ENCODE data around the gene ACBD4.

DNA sequence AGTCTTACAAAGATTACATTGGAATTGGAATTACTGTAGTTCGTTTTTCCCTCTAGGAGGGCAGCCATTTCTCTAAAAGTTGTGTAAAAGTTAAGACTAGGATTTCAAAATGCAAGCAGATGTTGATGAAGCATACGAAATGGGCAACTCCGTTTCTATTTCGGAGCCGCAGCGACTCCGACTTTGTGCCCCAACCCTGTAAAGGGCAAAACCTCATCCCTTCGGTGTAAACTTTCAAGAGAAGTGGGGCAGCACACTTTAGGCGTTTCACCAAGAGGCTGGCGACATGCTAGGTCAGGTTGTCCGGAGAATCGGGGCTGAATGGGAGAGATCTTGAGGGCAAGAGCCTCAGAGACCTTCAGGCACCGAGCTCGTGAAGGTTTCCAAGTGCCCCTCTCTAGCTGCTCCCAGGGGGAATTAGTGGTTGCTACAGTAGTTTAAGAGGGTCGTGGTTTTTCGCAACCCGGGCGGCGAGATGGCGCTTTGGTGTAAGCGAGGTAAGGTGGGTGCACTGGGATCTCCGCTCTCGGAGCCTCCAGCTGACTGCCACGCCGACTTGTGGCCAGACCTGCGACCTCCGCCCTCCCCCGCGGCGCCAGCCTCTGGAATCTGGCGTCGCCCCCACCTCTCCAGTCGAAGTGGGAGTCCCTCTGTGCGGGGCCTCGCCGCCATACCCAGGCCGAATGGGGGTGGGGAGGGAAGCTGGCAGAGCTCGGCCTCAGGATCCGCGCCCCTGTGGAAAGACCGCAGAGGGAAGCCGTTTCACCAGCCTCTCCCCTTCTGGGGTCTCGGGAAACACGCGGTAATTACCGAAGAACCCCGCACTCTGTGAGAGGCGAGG lies 25.2 kb downstream of the ACBD4 start:
- TF ChIP-seq, protein P1, sequence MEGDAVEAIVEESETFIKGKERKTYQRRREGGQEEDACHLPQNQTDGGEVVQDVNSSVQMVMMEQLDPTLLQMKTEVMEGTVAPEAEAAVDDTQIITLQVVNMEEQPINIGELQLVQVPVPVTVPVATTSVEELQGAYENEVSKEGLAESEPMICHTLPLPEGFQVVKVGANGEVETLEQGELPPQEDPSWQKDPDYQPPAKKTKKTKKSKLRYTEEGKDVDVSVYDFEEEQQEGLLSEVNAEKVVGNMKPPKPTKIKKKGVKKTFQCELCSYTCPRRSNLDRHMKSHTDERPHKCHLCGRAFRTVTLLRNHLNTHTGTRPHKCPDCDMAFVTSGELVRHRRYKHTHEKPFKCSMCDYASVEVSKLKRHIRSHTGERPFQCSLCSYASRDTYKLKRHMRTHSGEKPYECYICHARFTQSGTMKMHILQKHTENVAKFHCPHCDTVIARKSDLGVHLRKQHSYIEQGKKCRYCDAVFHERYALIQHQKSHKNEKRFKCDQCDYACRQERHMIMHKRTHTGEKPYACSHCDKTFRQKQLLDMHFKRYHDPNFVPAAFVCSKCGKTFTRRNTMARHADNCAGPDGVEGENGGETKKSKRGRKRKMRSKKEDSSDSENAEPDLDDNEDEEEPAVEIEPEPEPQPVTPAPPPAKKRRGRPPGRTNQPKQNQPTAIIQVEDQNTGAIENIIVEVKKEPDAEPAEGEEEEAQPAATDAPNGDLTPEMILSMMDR (IDR thresholded peaks at IDR 0.05), result peak in 4 of 5 experiments; percentile 7 to 42 (median 17)
- TF ChIP-seq POLR2A (IDR thresholded peaks at IDR 0.05), result no peak

Measured in transverse colon (tissue), 3 donors.